ENCODE measurements around the gene PDXK.

Gene PDXK

DNA sequence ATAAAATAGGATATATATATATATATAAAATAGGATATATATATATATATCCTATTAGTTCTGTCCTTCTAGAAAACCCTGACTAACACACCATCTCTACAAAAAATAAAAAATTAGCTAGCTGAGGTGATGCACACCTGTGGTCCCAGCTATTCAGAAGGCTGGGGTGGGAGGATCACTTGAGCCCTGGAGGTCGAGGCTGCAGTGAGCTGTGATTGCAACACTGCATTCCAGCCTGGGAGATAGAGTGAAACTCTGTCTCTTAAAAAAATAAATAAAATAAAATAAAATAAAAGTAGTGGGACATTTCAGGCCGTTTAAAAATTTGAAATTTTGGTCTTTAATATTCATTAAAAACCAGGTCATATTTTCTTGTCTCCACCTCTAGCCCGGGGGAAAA lies 66.2 kb downstream of the PDXK start:
- DNase-seq = no peak

DNA sequence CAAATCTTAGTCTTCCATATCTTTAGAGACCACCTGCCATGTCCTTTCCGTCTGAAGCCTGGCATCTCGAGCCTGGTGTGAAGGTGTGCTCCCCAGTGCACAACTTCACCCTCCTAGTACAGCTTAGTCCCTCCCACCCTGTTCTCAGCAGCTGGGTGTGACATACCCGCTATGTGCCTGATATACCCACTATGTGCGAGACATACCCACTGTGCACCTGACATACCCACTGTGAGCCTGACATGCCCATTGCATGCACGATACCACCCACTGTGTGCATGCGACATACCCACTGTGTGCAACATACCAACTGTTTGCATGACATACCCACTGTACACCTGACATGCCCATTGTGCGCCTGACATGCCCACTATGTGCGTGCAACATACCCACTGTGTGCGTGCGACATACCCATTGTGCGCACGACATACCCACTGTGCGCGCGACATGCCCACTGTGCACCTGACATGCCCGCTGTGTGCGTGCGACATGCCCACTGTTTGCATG lies 67.4 kb downstream of the PDXK start:
- no peak for DNase-seq

DNA sequence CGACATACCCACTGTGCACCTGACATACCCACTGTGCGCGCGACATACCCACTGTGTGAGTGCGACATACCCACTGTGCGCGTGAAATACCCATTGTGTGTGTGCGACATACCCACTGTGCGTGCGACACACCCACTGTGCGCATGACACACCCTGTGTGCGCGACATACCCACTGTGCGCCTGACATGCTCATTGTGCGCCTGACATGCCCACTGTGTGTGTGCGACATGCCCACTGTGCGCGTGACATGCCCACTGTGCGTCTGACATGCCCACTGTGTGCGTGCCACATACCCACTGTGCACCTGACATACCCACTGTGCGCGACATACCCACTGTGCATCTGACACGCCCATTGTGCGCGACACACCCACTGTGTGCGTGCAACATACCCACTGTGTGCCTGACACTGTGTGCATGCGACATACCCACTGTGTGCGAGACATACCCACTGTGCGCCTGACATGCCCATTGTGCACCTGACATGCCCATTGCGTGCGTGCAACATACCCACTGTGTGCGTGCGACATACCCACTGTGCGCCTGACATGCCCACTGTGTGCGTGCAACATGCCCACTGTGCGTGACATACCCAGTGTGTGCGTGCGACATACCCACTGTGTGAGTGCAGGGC lies 68.0 kb downstream of the PDXK start:
- no peak for DNase-seq

DNA sequence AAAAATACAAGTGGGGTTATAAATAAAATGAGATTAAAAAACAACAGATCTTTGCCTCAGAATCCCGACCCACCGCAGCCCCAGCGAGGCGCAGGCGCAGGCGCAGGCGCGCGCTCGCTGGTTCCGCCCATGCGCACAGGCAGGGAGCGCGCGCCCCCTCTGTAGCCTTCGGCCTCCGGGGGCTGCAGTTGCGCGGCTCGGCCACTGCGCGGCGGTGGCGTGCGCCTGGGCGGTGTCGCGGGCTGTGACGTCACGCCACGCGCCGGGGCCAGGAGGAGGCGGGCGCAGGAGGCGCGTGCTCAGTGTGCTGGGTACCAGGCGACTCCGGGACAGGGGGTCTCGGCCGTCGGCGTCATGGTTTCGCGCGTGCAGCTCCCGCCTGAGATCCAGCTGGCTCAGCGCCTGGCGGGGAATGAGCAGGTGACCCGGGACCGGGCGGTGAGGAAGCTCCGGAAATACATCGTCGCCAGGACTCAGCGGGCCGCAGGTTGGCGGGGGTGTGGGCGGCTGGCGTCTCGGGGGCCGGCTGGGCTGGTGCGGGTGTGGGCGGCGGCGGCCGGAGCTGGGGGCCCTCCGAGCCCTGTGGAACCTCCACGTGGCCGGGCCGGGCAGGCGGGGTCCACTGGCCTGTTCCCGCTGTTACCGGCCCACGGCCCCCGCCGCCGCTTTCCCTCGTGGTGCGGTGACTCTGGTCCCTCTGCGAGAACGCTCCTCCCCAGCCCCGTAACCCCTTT lies 70.5 kb downstream of the PDXK start, which contains the start of gene RRP1:
Gene RRP1 (plus strand): TSS at position 302 of the 734 bp plus-strand sequence. CDS start 53 bp downstream, at position 355.
- DNase-seq = peak; percentile 77

DNA sequence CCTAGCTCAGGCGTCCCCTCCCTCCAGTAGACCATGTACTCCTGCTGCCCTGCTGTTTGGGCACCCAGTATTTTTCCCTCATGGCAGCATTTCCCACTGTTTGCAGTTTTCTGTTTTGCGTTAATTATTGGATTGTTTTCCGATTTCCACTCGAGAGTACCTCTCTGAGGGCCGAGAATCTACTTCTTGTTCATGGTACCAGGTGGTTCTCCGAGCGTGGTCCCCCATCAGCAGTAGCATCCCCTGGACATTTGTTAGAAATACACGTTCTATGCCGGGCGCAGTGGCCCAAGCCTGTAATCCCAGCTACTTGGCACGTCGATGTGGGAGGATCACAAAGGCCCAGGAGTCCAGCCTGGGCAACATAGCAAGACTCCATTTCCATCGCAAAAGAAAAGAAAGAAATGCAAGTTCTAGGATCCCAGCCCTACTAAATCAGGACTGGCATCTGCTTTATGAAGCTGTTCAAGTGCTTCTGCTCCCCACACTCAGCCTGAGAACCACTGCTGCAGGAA lies 71.1 kb downstream of the PDXK start:
- DNase-seq = no peak

DNA sequence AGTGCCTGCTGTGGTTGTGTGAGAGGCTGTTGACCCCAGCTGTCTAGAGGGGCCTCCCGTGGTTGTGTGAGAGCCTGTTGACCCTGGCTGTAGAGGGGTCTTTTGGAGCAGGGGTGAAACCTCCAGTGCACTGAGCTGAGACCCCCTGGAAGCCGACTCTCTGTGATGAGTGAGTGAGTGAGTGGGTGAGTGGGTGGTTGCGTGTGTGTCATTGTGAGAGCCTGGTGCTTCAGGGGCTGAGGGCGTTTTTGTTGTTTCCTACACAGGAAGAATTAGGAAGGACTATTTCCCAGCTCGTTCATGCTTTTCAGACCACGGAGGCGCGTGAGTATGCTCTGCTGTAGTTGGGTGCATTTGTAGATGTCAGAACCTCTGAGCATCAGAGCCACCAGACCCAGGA lies 73.5 kb downstream of the PDXK start:
- no peak for DNase-seq

DNA sequence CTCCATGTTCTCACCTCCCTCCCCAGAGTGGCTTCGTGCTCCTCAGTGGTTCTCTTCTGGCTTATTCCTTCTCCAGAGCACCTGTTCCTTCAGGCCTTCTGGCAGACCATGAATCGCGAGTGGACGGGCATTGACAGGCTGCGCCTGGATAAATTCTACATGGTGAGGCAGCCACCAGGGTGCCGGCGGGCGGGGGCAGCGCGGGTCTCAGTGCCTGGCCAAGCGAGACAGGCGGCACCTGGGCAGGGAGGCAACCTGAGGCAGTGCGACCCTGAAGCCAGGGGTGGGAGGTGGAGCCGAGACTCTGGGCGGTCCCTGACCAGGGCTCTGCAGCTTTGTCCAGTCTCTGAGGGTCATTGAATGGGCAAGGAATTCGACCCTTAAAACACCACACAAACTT lies 74.3 kb downstream of the PDXK start:
- DNase-seq = no peak

DNA sequence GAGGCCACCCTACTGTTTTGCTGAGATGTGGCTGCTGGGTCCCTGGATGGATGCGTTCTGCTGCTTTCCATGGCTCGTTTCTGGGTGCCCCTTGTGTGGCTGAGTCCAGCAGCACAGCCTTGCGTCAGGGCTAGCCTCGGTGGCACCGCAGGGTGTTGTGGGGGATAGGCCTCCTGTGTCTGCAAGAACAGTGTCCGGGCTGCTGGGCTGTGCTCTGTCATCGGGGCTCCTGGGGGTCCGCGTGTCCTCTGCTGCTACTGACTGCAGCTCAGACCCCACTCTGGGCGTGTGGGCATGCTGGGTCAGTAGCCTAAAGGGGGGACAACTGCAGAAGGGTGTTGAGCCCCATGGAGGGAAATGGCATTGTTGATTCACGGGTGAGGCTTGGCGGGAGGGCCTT lies 75.4 kb downstream of the PDXK start:
- no peak for DNase-seq

DNA sequence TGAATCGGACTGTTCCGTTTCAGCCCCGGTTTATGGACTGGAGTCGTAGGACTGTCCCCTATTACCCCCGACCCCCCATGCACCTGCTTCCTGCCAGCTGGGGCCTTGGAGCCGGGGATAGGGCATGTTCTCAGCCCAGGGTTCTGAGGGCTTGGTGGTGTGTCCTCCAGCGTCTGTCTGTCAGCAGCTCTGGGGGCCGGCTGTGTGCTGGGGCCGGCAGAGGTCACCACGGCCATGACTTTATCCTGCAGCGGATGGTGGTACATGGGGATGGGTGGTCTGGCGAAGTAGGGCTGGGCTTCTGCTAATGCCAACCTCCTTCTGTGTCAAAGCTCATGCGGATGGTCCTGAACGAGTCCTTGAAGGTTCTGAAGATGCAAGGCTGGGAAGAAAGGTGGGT lies 75.9 kb downstream of the PDXK start:
- no peak for DNase-seq

DNA sequence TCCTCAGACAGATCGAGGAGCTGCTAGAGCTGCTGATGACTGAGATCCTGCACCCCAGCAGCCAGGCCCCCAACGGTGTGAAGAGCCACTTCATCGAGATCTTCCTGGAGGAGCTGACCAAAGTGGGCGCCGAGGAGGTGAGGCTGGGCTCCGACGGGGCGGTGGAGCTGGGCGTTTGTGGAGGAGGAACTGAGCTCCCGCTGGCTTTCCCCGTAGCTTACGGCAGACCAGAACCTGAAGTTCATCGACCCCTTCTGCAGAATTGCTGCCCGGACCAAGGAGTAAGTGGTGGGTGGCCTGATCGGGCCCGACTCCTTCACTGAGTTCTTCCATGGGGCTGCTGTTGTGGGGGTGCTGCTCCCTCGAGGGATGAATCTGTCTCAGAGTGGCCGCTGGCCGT lies 78.5 kb downstream of the PDXK start:
- no peak for DNase-seq

DNA sequence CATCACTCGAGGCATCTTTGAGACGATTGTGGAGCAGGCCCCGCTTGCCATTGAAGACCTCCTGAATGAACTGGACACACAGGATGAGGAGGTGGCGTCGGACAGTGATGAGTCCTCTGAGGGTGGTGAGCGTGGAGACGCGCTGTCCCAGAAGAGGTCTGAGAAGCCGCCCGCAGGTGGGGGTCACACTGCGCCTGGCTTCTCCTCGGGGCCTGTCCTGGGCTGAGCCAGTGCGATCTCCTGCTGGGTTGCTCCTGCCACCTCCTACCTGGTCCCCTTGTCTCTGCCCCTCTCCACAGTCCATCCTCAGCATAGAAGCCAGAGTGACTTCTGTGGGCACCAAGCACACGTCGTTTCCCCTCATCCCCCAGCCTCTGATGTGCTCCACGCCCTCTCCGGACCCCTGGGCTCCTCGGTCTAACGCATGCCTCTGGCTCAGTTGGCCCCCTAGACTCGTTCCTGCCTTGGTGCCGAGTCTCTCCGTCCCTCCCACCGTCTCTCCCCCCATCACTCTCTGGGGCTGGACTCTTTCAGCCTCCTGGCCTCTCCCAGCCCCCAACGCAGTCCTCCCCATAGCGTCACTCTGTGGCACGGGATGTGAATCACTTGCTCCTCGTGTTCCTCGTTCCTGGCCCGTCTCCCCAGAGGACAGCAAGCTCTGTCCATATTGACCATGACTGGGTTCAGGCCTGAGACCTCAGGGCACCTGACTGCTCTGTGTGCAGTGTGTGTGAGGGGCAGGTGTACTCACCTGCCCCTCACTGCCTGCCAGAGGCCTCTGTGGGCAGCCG lies 79.2 kb downstream of the PDXK start:
- no peak for DNase-seq

DNA sequence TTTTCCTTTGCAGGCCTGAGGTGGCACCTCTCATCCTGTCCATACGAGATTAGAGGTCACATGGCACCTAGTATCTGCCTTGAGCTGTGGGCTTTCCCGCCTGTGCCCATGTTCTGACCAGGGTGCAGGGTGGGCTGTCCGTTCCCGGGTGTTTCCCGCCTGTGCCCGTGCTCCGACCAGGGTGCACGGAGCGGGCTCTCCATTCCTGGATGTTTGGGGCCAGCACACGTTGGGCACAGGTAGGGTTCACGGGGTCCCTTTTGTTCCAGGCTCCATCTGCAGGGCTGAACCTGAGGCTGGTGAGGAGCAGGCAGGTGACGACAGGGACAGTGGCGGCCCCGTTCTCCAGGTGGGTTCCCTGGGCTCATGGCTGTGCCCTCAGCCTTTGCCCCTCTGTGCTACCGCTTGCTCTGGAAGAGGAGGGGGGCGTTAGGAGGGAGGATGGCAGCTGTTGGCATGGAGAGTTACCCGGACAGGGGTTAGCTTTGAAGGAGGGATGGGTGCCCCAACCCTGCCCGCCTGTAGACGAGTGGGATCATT lies 80.4 kb downstream of the PDXK start:
- no peak for DNase-seq

DNA sequence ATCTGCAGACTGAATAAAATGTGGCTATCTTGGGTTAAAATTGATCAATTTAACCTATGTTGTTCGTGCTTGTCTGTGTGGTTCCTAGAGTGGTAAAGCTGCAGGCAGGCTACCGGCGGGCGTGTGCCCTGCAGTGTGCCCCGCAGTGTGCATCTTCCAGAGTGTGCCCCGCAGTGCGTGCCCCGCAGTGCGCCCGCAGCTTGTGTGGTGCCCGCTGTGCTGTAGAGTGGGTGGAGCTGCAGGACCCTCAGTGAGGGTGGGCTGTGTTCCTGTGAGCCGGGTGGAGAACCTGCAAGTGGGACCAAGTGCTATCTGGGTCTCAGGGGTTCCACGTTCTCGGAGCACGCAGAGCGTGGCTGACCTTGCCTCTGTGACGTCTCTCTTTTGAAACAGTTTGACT lies 81.2 kb downstream of the PDXK start:
- DNase-seq = no peak

DNA sequence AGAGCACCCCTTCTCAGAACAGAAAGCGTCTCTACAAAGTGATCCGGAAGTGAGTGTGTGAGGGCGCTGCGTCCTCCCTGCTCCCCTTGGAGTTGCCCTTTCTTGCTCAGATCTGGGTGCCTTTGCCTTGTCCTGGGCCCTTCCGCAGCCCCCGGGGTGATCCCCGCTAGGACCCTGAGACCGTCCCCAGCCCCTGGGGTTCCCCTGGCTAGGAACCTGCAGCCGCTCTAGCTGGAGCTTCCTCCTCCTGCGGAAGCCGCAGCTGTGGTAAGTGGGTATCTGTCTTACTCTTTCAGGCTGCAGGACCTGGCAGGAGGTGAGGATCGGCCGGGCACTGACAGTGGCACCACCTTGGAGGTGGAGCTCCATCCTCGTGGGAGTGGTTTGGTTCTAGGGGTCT lies 81.6 kb downstream of the PDXK start:
- no peak for DNase-seq

DNA sequence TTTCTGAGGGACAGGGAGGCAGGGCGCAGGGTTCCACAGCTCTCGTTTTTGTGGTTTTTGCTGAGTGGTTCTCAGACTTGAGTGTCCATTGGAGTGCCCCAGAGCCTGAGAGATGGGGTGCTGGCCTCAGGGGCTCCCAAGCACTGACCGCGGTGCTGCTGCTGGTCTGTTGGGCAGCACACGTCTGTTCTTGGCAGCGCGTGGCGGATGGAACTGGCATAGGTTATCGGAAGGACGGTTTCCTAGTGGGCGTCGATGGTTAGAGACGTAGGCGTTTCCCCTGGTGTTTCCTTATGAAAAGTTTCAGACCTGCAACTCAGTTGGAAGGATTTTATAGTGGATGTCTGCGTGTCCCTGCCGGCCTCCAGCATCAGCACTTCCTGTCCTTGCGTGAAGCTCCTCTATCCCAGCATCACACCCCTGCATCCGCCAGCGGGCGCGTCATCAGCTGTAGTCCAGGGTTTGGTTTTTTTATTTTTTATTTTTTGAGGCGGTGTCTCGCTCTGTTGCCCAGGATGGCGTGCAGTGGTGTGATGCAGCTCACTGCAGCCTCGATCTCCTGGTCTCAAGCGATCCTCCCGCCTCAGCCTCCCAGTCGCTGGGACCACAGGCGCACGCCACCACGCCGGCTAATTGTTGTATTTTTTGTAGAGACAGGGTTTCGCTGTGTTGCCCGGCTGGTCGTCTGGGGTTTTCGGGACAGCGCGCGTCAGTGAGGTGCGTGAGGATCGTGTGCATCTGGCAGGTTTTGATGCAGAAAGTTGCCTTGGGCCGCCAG lies 82.3 kb downstream of the PDXK start:
- no peak for DNase-seq

DNA sequence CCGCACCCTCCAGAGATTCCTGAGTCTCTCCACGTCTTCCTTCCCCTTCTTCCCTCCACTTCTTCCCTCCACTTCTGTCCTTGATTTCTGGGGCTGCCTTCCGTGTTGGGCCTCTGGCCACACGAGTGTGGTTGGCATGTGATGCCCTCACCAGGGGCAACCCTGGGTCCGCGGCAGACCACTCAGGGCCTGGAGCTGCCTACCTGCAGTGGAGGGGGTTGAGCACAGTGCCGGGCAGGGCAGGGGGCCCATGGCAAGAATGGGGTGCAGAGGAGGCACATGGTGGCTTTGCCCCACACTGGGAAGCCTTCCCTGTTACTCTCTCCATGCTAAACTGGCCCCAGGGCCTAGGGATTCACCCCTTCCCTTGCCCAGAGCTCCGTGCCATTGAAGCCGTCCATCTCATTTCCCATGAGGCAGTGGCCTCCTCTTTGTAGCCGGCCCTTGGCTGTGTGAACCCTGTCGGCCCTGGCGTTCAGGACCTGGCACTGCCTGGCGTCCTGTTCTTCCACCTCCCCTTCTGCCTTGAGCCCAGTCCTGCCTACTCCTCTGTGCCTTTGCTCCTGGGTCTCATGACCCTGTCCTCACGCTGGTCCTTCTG lies 83.9 kb downstream of the PDXK start:
- no peak for DNase-seq

DNA sequence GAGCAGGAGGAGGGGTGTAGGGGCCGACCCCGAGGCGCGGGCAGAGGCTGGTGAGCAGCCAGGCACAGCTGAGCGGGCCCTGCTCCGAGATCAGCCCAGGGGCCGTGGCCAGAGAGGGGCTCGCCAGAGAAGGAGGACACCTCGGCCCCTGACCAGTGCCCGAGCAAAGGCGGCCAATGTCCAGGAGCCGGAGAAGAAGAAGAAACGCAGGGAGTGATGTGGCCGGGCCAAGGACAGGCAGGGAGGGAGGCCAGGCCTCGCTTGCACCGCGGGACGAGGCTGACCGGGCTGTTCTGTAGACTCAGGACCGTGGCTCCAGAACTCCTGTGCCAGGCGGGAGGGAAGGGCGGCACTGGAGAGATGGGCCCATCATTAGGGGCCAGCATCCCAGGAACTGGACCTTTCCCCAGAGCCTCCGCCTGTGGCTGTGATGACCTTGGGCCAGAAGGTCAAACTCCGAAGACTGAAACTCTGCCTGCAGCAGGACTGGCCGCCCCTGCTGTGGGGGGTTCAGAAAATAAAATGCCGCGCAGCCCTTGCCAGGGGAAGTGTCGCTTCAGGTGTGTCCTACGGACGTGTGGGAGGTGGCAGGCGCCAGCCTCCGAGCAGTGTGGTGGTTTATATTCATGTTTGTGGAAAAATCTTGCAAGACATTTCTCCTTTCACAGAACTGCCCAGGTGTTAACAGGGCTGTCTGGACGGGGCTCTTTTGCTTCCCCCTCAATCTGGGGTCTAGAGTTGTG lies 84.8 kb downstream of the PDXK start:
- DNase-seq = no peak

DNA sequence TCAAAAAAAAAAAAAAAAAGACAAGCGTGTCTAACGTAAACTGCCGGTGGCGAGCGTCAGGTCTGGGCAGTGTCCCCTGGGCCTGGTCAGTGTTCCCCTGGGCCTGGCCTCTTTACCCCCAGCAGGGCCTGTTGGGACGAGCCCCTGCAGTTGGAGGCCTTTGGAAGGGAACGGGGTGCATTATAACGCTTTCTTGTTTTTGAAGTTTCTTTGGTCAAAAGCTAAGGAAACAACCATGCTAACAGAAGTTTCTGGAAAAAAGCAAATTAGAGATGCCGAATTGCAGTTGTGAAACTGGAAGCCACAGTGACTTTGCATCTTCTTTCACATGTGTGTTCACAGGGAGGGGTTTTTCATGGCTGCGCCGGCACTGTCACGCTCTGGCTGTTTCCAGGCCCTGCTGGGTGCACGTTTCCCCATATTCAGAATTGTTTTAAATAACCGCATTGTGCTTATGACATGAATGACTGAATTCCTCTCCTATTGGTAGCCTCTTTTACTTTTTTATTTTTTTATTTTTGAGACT lies 86.4 kb downstream of the PDXK start:
- DNase-seq = no peak

DNA sequence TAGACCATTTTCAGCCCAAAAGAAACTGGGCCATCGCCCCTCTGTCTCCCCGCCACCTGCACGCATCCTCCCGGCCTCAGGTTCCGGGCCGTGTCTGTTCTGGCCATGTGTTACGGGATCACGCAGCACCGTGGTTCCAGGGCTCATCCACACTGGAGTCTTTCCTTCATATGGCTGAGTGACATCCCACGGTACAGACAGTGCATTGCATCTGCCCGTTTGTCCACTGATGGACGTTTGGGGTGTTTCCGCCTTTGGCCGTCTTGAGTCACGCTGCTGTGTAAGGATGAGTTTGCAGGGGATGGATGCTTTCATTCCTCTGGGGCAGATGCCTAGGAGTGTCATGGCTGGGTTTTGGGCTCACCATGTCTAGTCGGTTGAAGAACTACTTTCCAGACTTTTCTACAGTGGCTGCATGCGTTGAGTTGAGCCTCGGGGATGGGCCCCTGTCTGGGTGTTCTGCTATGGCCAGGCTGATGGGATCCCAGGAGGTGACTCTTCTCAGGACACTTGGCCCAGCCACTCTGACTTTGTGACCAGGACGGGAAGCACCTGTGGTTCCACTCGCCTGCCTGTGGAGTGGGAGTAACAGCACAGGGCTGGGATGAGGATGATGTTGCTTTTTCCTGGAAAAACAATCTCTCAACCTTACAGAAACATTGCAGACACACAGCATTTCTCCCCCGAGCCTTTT lies 87.2 kb downstream of the PDXK start:
- DNase-seq = no peak

DNA sequence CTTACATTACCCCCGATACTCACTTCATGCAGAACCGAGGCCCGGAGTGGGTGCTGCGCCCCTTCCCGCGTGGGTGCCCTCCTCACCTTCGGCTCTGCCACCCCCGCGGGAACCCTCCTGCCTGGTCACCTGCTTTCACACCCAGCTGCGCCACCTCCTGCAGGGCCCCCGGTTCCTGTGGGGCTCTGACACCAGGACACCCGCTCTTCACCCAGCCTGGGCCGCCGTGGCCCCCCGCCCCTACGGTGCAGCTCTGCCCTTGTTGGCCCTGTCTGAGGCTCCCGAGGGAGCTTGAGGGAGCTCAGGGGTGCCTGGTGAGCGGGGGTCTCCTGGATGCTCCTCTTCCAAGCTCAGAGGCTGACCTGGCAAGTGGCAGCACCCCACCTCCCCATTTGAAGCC lies 89.4 kb downstream of the PDXK start:
- no peak for DNase-seq
